K562 (cell line): ENCODE measurements around the gene PIGN. TPM values are rescaled to one million over a fixed set of nuclear protein-coding genes. Genes with fewer than 3 reads are reported as not detected.

Experiments used
- ATAC-seq: fragments of 200-7000 bp; cut with Tn5 transposase; 3 replicates; pipeline ENCODE4 v1.9.1; 2020; ENCODE audit warnings: moderate library complexity
- BruUV-seq: library from RNA; stranded (reverse); fragments of 400-500 nt; replicated peaks from 2 replicates; lab custom pipeline; 2021; lab: Mats Ljungman, UMichigan
- CTCF ChIA-PET: fragments of 300-600 bp; formaldehyde crosslinking; extraction: SDS; loops from one replicate; lab custom pipeline; 2021; ENCODE audit warnings: low intra/inter-chr PET ratio; lab: Yijun Ruan, JAX
- POLR2A ChIA-PET: fragments of 300-600, 350-650 bp; sonication (Branson Sonifier 250); formaldehyde crosslinking; extraction: SDS; loops from one replicate; lab custom pipeline; 2021; ENCODE audit warnings: antibody characterized with exemption, inconsistent platforms; lab: Yijun Ruan, JAX
- DNase-seq, 4 experiments: peaks; one replicate each; pipeline versions ENCODE4 v3.0.0 to v3.0.0-alpha.2; 2011 to 2018; ENCODE audit warnings: low spot score in 3 of 4, mixed read lengths in 3 of 4; ENCODE audit errors: extremely low read depth in 1 of 4
- FAIRE-seq: peaks from 2 replicates; lab custom pipeline; 2011; peaks lifted over from hg19 to GRCh38; lab: Jason Lieb, UNC
- H2AFZ ChIP-seq: 2 replicates; pipeline ENCODE4 v1.6.0; 2011; ENCODE audit warnings: low read depth, low read length, control low read depth, inconsistent platforms
- H3K27ac ChIP-seq: fragments of 200-600 bp; 3 replicates; pipeline ENCODE4 v1.8.0; 2011; ENCODE audit warnings: low read depth, mild to moderate bottlenecking, control low read depth, inconsistent platforms, low read length, moderate library complexity, mixed read lengths; ENCODE audit errors: extremely low read depth
- H3K27me3 ChIP-seq, 2 experiments: fragments of 300-600 bp in 1 of 2; 2 replicates in 1 of 2; 3 replicates in 1 of 2; pipeline versions ENCODE4 v1.6.0 to v1.8.0; 2011; ENCODE audit warnings: inconsistent platforms in 2 of 2, low read length in 2 of 2, mild to moderate bottlenecking in 1 of 2, mixed read lengths in 1 of 2, moderate library complexity in 1 of 2; ENCODE audit not compliant: control insufficient read depth in 2 of 2, insufficient read depth in 2 of 2
- H3K36me3 ChIP-seq: fragments of 300-600 bp; 3 replicates; pipeline ENCODE4 v1.8.0; 2011; ENCODE audit warnings: mild to moderate bottlenecking, low read length, inconsistent platforms; ENCODE audit not compliant: control insufficient read depth, insufficient read depth
- H3K4me1 ChIP-seq, 2 experiments: fragments of 200-600 bp in 1 of 2; replicated peaks in 1 of 2; 2 replicates in 1 of 2; 3 replicates in 1 of 2; pipeline versions ENCODE4 v1.5.1 to v1.8.0; 2011; ENCODE audit warnings: inconsistent platforms in 2 of 2, low read length in 2 of 2, mild to moderate bottlenecking in 1 of 2, mixed read lengths in 1 of 2, moderate library complexity in 1 of 2; ENCODE audit not compliant: control insufficient read depth in 2 of 2, insufficient read depth in 2 of 2
- H3K4me2 ChIP-seq: 2 replicates; pipeline ENCODE4 v1.6.1; 2011; ENCODE audit warnings: low read length, control low read depth, inconsistent platforms, mixed read lengths; ENCODE audit not compliant: insufficient read depth
- H3K4me3 ChIP-seq: fragments of 200-600 bp; sonication (generic), shearing (Covaris generic); 2 replicates; pipeline ENCODE4 v1.5.1; 2016; ENCODE audit warnings: control low read depth, inconsistent platforms
- H3K79me2 ChIP-seq: fragments of 200-600 bp; 3 replicates; pipeline ENCODE4 v1.8.0; 2011; ENCODE audit warnings: low read length, inconsistent platforms; ENCODE audit not compliant: control insufficient read depth, insufficient read depth
- H3K9ac ChIP-seq, 2 experiments: 2 replicates each; pipeline versions ENCODE4 v1.6.0 to v1.6.1; 2011; ENCODE audit warnings: low read depth in 2 of 2, low read length in 2 of 2, control low read depth in 1 of 2, inconsistent platforms in 1 of 2, mild to moderate bottlenecking in 1 of 2, mixed read lengths in 1 of 2; ENCODE audit not compliant: insufficient read depth in 1 of 2
- H3K9me1 ChIP-seq: one replicate; pipeline ENCODE4 v1.6.0; 2011; ENCODE audit warnings: inconsistent platforms, mild to moderate bottlenecking, low read length, moderate library complexity; ENCODE audit not compliant: control insufficient read depth, insufficient read depth
- H3K9me3 ChIP-seq: replicated peaks from 2 replicates; pipeline ENCODE4 v1.5.1; 2011; ENCODE audit warnings: low read depth, low read length, inconsistent platforms; ENCODE audit not compliant: control insufficient read depth, insufficient read depth
- H4K20me1 ChIP-seq: replicated peaks from 2 replicates; pipeline ENCODE4 v1.6.1; 2011; ENCODE audit warnings: low read length, inconsistent platforms, mixed read lengths; ENCODE audit not compliant: control insufficient read depth, insufficient read depth
- HLTF ChIP-seq: fragments of 450-650 bp; IDR thresholded peaks from 2 replicates; pipeline ENCODE4 v1.6.1; 2016
- MBD2 ChIP-seq: sonication (generic); IDR thresholded peaks from 2 replicates; pipeline ENCODE4 v1.6.1; 2016; ENCODE audit warnings: low read depth, borderline replicate concordance
- SMAD4 ChIP-seq: fragments of 250-450 bp; sonication (Bioruptor Pico); conservative IDR thresholded peaks from 2 replicates; pipeline ENCODE4 v1.8.0; 2021; ENCODE audit warnings: inconsistent platforms, mild to moderate bottlenecking, moderate library complexity
- TCF3 ChIP-seq: sonication (generic); formaldehyde crosslinking; IDR thresholded peaks from 2 replicates; pipeline ENCODE4 v1.4.0; 2020; ENCODE audit warnings: mild to moderate bottlenecking, missing genetic modification reagents
- WGBS: fragments of 100-300 bp; shearing (Covaris generic); methylation state at CpG from one replicate; pipeline ENCODE4 v1.1.6; 2016; ENCODE audit warnings: low coverage, mixed read lengths; ENCODE audit not compliant: insufficient coverage; ENCODE audit errors: missing lambda C conversion rate; 5-methylcytosine and 5-hydroxymethylcytosine counted together
- in situ Hi-C: fragments of 300-500 bp; cut with MboI; formaldehyde crosslinking; loops from 4 replicates; pipeline ENCODE4 v1.15.0; 2018; ENCODE audit warnings: inconsistent platforms, mixed read lengths
- intact Hi-C: fragments of 100-400 bp; cut with micrococcal nuclease; formaldehyde crosslinking; loops from 2 replicates; pipeline ENCODE4 v1.14.2; 2022
- polyA plus RNA-seq, 8 experiments: library from polyadenylated mRNA; depleted of rRNA in 4 of 8; stranded (reverse) in 5 of 8; unstranded in 3 of 8; fragments of >200 nt; fragmentation: Nextera tagmentation in 2 of 8; fragmentation: Illumina TruSeq in 1 of 8; extraction: Ambion mirVana in 2 of 8; extraction: Trizol in 1 of 8; gene quantifications; 2 replicates each; pipeline versions ENCODE4 v1.2.1 to v1.2.3, GENCODE V29; 2011 to 2014; ENCODE audit warnings: inconsistent platforms in 1 of 8, missing spikeins in 1 of 8
- total RNA-seq, 7 experiments: library from RNA; depleted of rRNA in 6 of 7; stranded (reverse); fragments of >200 nt in 6 of 7; fragmentation: Illumina TruSeq in 2 of 7; extraction: Trizol in 2 of 7; gene quantifications; 2 replicates each; pipeline versions ENCODE4 v1.2.1 to v1.2.3, GENCODE V29; 2011 to 2021; ENCODE audit warnings: low replicate concordance in 1 of 7
- TF ChIP-seq, protein P1 (sequence below): fragments of 200-600 bp; sonication (generic); IDR thresholded peaks from one replicate; pipeline ENCODE4 v1.6.1; 2012; ENCODE audit warnings: mild to moderate bottlenecking, low read depth, low read length, inconsistent platforms

The PIGN gene
- total and polyA plus RNA-seq, 9 of the 15 experiments (the other 6 are each of a cell fraction or from before 2014, with no cell fraction given), result 9.9 to 25.6 (median 17.3) TPM

- in situ Hi-C loops, result no loop called here
- CTCF ChIA-PET, result no interaction called here
- WGBS, result 55% methylated on average over 1 of the region's 1 CpG
- no TSS peak for BruUV-seq
- Histone ChIP-seq H3K9me1 (no peaks in the 10 kb centered on the region), H4K20me1 (no peaks in the 10 kb centered on the region), H3K79me2 (peaks cover 11% of the 10 kb centered on the region; the same call in 2 of the 3 replicates), H3K36me3 (peaks cover 14% of the 10 kb centered on the region; the same call in 1 of the 3 replicates), H3K27ac (no peak overlapping the region), H3K9me3 (no peaks in the 10 kb centered on the region), H2AFZ (no peak overlapping the region), H3K9ac (no peak overlapping the region), H3K4me1 (no peaks in the 10 kb centered on the region), H3K4me2 (no peak overlapping the region), H3K4me3 (no peak overlapping the region), H3K27me3 (no peaks in the 10 kb centered on the region)
- ATAC-seq (no peak), FAIRE-seq (no peak), DNase-seq (no peak)
- intact Hi-C loops, result no loop called here
- POLR2A ChIA-PET, result interaction anchor here (0.6 to 1.6 kb wide), 2 partner anchors 10 to 406 kb away, joined by 4 read pairs; no protein-coding TSS in a partner anchor
- TF ChIP-seq SMAD4 (CRISPR knock-in tag) (no peak), TCF3 (no peak), HLTF (no peak), MBD2 (no peak)
- TF ChIP-seq, protein P1, sequence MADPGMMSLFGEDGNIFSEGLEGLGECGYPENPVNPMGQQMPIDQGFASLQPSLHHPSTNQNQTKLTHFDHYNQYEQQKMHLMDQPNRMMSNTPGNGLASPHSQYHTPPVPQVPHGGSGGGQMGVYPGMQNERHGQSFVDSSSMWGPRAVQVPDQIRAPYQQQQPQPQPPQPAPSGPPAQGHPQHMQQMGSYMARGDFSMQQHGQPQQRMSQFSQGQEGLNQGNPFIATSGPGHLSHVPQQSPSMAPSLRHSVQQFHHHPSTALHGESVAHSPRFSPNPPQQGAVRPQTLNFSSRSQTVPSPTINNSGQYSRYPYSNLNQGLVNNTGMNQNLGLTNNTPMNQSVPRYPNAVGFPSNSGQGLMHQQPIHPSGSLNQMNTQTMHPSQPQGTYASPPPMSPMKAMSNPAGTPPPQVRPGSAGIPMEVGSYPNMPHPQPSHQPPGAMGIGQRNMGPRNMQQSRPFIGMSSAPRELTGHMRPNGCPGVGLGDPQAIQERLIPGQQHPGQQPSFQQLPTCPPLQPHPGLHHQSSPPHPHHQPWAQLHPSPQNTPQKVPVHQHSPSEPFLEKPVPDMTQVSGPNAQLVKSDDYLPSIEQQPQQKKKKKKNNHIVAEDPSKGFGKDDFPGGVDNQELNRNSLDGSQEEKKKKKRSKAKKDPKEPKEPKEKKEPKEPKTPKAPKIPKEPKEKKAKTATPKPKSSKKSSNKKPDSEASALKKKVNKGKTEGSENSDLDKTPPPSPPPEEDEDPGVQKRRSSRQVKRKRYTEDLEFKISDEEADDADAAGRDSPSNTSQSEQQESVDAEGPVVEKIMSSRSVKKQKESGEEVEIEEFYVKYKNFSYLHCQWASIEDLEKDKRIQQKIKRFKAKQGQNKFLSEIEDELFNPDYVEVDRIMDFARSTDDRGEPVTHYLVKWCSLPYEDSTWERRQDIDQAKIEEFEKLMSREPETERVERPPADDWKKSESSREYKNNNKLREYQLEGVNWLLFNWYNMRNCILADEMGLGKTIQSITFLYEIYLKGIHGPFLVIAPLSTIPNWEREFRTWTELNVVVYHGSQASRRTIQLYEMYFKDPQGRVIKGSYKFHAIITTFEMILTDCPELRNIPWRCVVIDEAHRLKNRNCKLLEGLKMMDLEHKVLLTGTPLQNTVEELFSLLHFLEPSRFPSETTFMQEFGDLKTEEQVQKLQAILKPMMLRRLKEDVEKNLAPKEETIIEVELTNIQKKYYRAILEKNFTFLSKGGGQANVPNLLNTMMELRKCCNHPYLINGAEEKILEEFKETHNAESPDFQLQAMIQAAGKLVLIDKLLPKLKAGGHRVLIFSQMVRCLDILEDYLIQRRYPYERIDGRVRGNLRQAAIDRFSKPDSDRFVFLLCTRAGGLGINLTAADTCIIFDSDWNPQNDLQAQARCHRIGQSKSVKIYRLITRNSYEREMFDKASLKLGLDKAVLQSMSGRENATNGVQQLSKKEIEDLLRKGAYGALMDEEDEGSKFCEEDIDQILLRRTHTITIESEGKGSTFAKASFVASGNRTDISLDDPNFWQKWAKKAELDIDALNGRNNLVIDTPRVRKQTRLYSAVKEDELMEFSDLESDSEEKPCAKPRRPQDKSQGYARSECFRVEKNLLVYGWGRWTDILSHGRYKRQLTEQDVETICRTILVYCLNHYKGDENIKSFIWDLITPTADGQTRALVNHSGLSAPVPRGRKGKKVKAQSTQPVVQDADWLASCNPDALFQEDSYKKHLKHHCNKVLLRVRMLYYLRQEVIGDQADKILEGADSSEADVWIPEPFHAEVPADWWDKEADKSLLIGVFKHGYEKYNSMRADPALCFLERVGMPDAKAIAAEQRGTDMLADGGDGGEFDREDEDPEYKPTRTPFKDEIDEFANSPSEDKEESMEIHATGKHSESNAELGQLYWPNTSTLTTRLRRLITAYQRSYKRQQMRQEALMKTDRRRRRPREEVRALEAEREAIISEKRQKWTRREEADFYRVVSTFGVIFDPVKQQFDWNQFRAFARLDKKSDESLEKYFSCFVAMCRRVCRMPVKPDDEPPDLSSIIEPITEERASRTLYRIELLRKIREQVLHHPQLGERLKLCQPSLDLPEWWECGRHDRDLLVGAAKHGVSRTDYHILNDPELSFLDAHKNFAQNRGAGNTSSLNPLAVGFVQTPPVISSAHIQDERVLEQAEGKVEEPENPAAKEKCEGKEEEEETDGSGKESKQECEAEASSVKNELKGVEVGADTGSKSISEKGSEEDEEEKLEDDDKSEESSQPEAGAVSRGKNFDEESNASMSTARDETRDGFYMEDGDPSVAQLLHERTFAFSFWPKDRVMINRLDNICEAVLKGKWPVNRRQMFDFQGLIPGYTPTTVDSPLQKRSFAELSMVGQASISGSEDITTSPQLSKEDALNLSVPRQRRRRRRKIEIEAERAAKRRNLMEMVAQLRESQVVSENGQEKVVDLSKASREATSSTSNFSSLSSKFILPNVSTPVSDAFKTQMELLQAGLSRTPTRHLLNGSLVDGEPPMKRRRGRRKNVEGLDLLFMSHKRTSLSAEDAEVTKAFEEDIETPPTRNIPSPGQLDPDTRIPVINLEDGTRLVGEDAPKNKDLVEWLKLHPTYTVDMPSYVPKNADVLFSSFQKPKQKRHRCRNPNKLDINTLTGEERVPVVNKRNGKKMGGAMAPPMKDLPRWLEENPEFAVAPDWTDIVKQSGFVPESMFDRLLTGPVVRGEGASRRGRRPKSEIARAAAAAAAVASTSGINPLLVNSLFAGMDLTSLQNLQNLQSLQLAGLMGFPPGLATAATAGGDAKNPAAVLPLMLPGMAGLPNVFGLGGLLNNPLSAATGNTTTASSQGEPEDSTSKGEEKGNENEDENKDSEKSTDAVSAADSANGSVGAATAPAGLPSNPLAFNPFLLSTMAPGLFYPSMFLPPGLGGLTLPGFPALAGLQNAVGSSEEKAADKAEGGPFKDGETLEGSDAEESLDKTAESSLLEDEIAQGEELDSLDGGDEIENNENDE, result no peak
Observed at GRCh38 chr18:62214790-62215189, 27.9 kb upstream of the PIGN start.
